HEK293 (cell line): ENCODE results near the gene CDK9.

ENCODE experiments used
- BCL11A ChIP-seq: fragments of 450-650 bp; formaldehyde crosslinking; IDR thresholded peaks from 2 replicates; pipeline ENCODE4 v1.5.1; 2016; ENCODE audit warnings: low read depth, missing biosample characterization, missing genetic modification characterization
- CTCF ChIP-seq: fragments of 450-650 bp; formaldehyde crosslinking; IDR thresholded peaks from 2 replicates; pipeline ENCODE4 v1.5.1; 2016; ENCODE audit warnings: missing biosample characterization, missing genetic modification characterization
- KLF10 ChIP-seq: fragments of 450-650 bp; IDR thresholded peaks from 2 replicates; pipeline ENCODE4 v1.5.1; 2018; ENCODE audit warnings: missing biosample characterization, mild to moderate bottlenecking, missing genetic modification characterization
- KLF9 ChIP-seq: fragments of 450-650 bp; formaldehyde crosslinking; IDR thresholded peaks from 2 replicates; pipeline ENCODE4 v1.5.1; 2016; ENCODE audit warnings: missing biosample characterization, missing genetic modification characterization, low read depth
- TSHZ1 ChIP-seq: fragments of 450-650 bp; formaldehyde crosslinking; IDR thresholded peaks from 2 replicates; pipeline ENCODE4 v1.5.1; 2016; ENCODE audit warnings: missing biosample characterization, missing genetic modification characterization, borderline replicate concordance
- ZNF174 ChIP-seq: fragments of 450-650 bp; formaldehyde crosslinking; IDR thresholded peaks from 2 replicates; pipeline ENCODE4 v1.5.0; 2017; ENCODE audit warnings: missing biosample characterization, mild to moderate bottlenecking, missing genetic modification characterization
- ZNF184 ChIP-seq: fragments of 450-650 bp; IDR thresholded peaks from 2 replicates; pipeline ENCODE4 v1.5.1; 2018; ENCODE audit warnings: missing biosample characterization, mild to moderate bottlenecking, missing genetic modification characterization
- ZNF350 ChIP-seq: fragments of 450-650 bp; formaldehyde crosslinking; IDR thresholded peaks from 2 replicates; pipeline ENCODE4 v1.5.0; 2017; ENCODE audit warnings: missing biosample characterization, mild to moderate bottlenecking, missing genetic modification characterization
- ZNF629 ChIP-seq: fragments of 450-650 bp; formaldehyde crosslinking; IDR thresholded peaks from 2 replicates; pipeline ENCODE4 v1.5.1; 2017; ENCODE audit warnings: missing biosample characterization, missing genetic modification characterization

DNA sequence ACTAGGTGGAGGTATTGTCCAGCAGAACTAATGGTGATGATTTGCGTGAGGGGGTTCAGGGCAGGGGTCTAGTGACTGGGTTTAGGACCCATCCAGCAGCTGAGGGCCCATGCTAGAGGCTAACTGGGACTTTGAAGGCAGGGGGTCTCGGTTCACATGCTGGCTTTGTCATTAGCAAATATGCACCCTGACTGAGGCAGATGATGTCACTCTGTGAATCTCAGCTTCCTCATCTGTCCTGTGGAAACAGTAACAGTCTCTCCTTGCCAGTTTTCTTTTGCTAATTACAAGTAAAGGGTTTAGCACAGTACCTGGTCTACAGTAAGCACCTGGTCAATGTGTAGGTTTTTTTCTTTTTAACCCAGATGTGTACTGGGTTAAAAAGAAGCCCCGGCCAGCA lies 12.6 kb upstream of the CDK9 start:
- no peak for TF ChIP-seq KLF10 (tag by site-specific recombination)
- no peak for TF ChIP-seq CTCF
- no peak for TF ChIP-seq ZNF184
- no peak for TF ChIP-seq TSHZ1 (tag by site-specific recombination)
- no peak for TF ChIP-seq ZNF174 (tag by site-specific recombination)
- no peak for TF ChIP-seq BCL11A
- no peak for TF ChIP-seq ZNF350
- TF ChIP-seq ZNF629 (tag by site-specific recombination) = peak; percentile 12; the same call in 1 of the 2 replicates
- TF ChIP-seq KLF9 (tag by site-specific recombination) = no peak
